H1 (cell line): Measurements from ENCODE around the gene CALM3. TPM values are rescaled to one million over a fixed set of nuclear protein-coding genes. Genes with fewer than 3 reads are reported as not detected.

Experiments used
- CTCF ChIA-PET: fragments of 300-600 bp; sonication (Branson Sonifier 250); formaldehyde crosslinking; loops from one replicate; lab custom pipeline; 2021; ENCODE audit not compliant: partially characterized antibody; lab: Charles Lee
- POLR2A ChIA-PET: fragments of 300-600 bp; sonication (Branson Sonifier 250); formaldehyde crosslinking; loops from one replicate; lab custom pipeline; 2021; ENCODE audit warnings: inconsistent platforms; ENCODE audit not compliant: partially characterized antibody; lab: Charles Lee
- DNase-seq, 2 experiments: peaks; one replicate each; pipeline versions ENCODE4 v3.0.0 to v3.0.0-alpha.2; 2010 to 2022; ENCODE audit warnings: low spot score in 2 of 2, low read depth in 1 of 2, mixed read lengths in 1 of 2
- FAIRE-seq: peaks from 2 replicates; lab custom pipeline; 2011; peaks lifted over from hg19 to GRCh38; lab: Jason Lieb, UNC
- H2AFZ ChIP-seq: 2 replicates; pipeline ENCODE4 v1.8.1; 2012; ENCODE audit warnings: low read length, inconsistent platforms
- H2AK5ac ChIP-seq: 2 replicates; pipeline ENCODE4 v1.6.1; 2013; ENCODE audit warnings: low read depth, low read length
- H2BK120ac ChIP-seq: replicated peaks from 2 replicates; pipeline ENCODE3; 2013; ENCODE audit warnings: low read depth, low read length, inconsistent platforms
- H2BK12ac ChIP-seq: 2 replicates; pipeline ENCODE4 v1.6.1; 2013; ENCODE audit warnings: low read depth, low read length
- H2BK15ac ChIP-seq: 2 replicates; pipeline ENCODE4 v1.6.1; 2013; ENCODE audit warnings: low read length
- H2BK20ac ChIP-seq: 2 replicates; pipeline ENCODE4 v1.6.1; 2013; ENCODE audit warnings: low read length
- H2BK5ac ChIP-seq: 2 replicates; pipeline ENCODE4 v1.6.1; 2013; ENCODE audit warnings: low read depth, low read length
- H3K14ac ChIP-seq: 2 replicates; pipeline ENCODE4 v1.6.1; 2013; ENCODE audit warnings: inconsistent platforms; ENCODE audit not compliant: insufficient read length
- H3K18ac ChIP-seq: 2 replicates; pipeline ENCODE4 v1.6.1; 2013; ENCODE audit warnings: low read length; ENCODE audit errors: extremely low read depth
- H3K23ac ChIP-seq: 2 replicates; pipeline ENCODE4 v1.6.1; 2013; ENCODE audit warnings: inconsistent platforms; ENCODE audit not compliant: insufficient read length
- H3K23me2 ChIP-seq: 2 replicates; pipeline ENCODE4 v1.6.1; 2013; ENCODE audit warnings: low read depth, low read length
- H3K27ac ChIP-seq: 2 replicates; pipeline ENCODE4 v1.6.1; 2011; ENCODE audit warnings: low read depth, low read length, inconsistent platforms
- H3K27me3 ChIP-seq, 4 experiments: replicated peaks in 1 of 4; 1 replicate in 1 of 4; 2 replicates in 3 of 4; pipeline versions ENCODE4 v1.6.1 to v1.8.1; 2011 to 2013; ENCODE audit warnings: low read length in 3 of 4, mild to moderate bottlenecking in 3 of 4, inconsistent platforms in 2 of 4, mixed read lengths in 2 of 4, moderate library complexity in 1 of 4; ENCODE audit not compliant: control insufficient read depth in 3 of 4, insufficient read depth in 3 of 4; ENCODE audit errors: extremely low read depth in 1 of 4
- H3K36me3 ChIP-seq, 4 experiments: 2 replicates each; pipeline versions ENCODE4 v1.6.1 to v1.8.1; 2011 to 2013; ENCODE audit warnings: mild to moderate bottlenecking in 4 of 4, low read length in 3 of 4, moderate library complexity in 2 of 4, control low read depth in 1 of 4, inconsistent platforms in 1 of 4; ENCODE audit not compliant: insufficient read depth in 4 of 4, control insufficient read depth in 2 of 4
- H3K4ac ChIP-seq: replicated peaks from 2 replicates; pipeline ENCODE3; 2013; ENCODE audit warnings: low read length, low read depth, mixed read lengths, inconsistent platforms; ENCODE audit not compliant: insufficient read length
- H3K4me1 ChIP-seq, 4 experiments: replicated peaks in 1 of 4; 1 replicate in 1 of 4; 2 replicates in 3 of 4; pipeline versions ENCODE4 v1.6.1 to v1.8.1; 2011 to 2013; ENCODE audit warnings: low read length in 3 of 4, inconsistent platforms in 2 of 4, mixed read lengths in 1 of 4; ENCODE audit not compliant: insufficient read depth in 4 of 4, control insufficient read depth in 3 of 4
- H3K4me2 ChIP-seq, 2 experiments: 2 replicates each; pipeline versions ENCODE4 v1.6.1 to v1.8.1; 2011 to 2013; ENCODE audit warnings: low read depth in 2 of 2, low read length in 2 of 2, control low read depth in 1 of 2, inconsistent platforms in 1 of 2, mild to moderate bottlenecking in 1 of 2; ENCODE audit not compliant: insufficient read depth in 1 of 2
- H3K4me3 ChIP-seq, 4 experiments: fragments of 200-600, 300-600 bp in 1 of 4; sonication (generic), shearing (Covaris generic), sonication (Bioruptor Twin) in 1 of 4; 2 replicates each; pipeline versions ENCODE4 v1.5.1 to v1.8.1; 2011 to 2016; ENCODE audit warnings: low read length in 4 of 4, low read depth in 3 of 4, control low read depth in 2 of 4, inconsistent platforms in 2 of 4, mild to moderate bottlenecking in 2 of 4, mixed read lengths in 1 of 4, moderate library complexity in 1 of 4; ENCODE audit not compliant: insufficient read depth in 2 of 4; ENCODE audit errors: extremely low read depth in 1 of 4
- H3K56ac ChIP-seq: replicated peaks from 2 replicates; pipeline ENCODE3; 2013; ENCODE audit warnings: low read depth, mild to moderate bottlenecking, mixed read lengths, low read length, inconsistent platforms; ENCODE audit not compliant: insufficient read length
- H3K79me1 ChIP-seq: 2 replicates; pipeline ENCODE4 v1.6.1; 2013; ENCODE audit warnings: low read depth, low read length, control low read depth
- H3K79me2 ChIP-seq, 2 experiments: 2 replicates each; pipeline versions ENCODE4 v1.6.1 to v1.8.1; 2012 to 2013; ENCODE audit warnings: low read length in 2 of 2, mild to moderate bottlenecking in 2 of 2, inconsistent platforms in 1 of 2; ENCODE audit not compliant: insufficient read depth in 2 of 2, control insufficient read depth in 1 of 2
- H3K9ac ChIP-seq, 4 experiments: replicated peaks in 1 of 4; 1 replicate in 1 of 4; 2 replicates in 3 of 4; pipeline versions ENCODE4 v1.6.1 to v1.8.1; 2011 to 2013; ENCODE audit warnings: low read depth in 3 of 4, low read length in 3 of 4, control low read depth in 2 of 4, mild to moderate bottlenecking in 2 of 4, moderate library complexity in 2 of 4, inconsistent platforms in 1 of 4; ENCODE audit errors: extremely low read depth in 1 of 4
- H3K9me3 ChIP-seq, 2 experiments: 2 replicates each; pipeline versions ENCODE4 v1.6.1 to v1.8.1; 2012 to 2013; ENCODE audit warnings: mild to moderate bottlenecking in 2 of 2, moderate library complexity in 2 of 2, control low read depth in 1 of 2, inconsistent platforms in 1 of 2, low read depth in 1 of 2, low read length in 1 of 2, mixed read lengths in 1 of 2; ENCODE audit not compliant: insufficient read depth in 2 of 2
- H4K20me1 ChIP-seq, 2 experiments: replicated peaks in 1 of 2; 2 replicates each; pipeline versions ENCODE3 to v1.8.1; 2011 to 2013; ENCODE audit warnings: inconsistent platforms in 2 of 2, low read length in 2 of 2, mild to moderate bottlenecking in 1 of 2; ENCODE audit not compliant: insufficient read depth in 2 of 2, control insufficient read depth in 1 of 2
- H4K5ac ChIP-seq: 2 replicates; pipeline ENCODE4 v1.6.1; 2013; ENCODE audit warnings: low read length, low read depth, mixed read lengths, inconsistent platforms; ENCODE audit not compliant: insufficient read length
- H4K8ac ChIP-seq: 2 replicates; pipeline ENCODE4 v1.8.0; 2013; ENCODE audit warnings: mild to moderate bottlenecking, moderate library complexity, low read length, inconsistent platforms; ENCODE audit not compliant: insufficient read depth; ENCODE audit errors: extremely low read depth
- H4K91ac ChIP-seq: replicated peaks from 2 replicates; pipeline ENCODE3; 2013; ENCODE audit warnings: low read length, mixed read lengths, inconsistent platforms; ENCODE audit not compliant: insufficient read length
- BACH1 ChIP-seq: IDR thresholded peaks from 2 replicates; pipeline ENCODE4 v1.6.1; 2012; ENCODE audit warnings: low read length, improper control_type of control experiment
- BCL11A ChIP-seq, 2 experiments: IDR thresholded peaks; one replicate each; pipeline ENCODE4 v1.6.1; 2011; ENCODE audit warnings: low read depth in 2 of 2, low read length in 2 of 2, mild to moderate bottlenecking in 2 of 2
- CBX8 ChIP-seq: fragments of 300-800, 300-1000 bp; sonication (generic); IDR thresholded peaks from 2 replicates; pipeline ENCODE4 v1.7.1; 2016; ENCODE audit warnings: low read depth, low read length, borderline replicate concordance
- CHD1 ChIP-seq: IDR thresholded peaks from 2 replicates; pipeline ENCODE4 v1.6.1; 2012; ENCODE audit warnings: low read depth, low read length, improper control_type of control experiment
- FOSL1 ChIP-seq: IDR thresholded peaks from 2 replicates; pipeline ENCODE4 v1.6.1; 2011; ENCODE audit warnings: mild to moderate bottlenecking, low read depth, low read length, moderate library complexity; ENCODE audit not compliant: insufficient read depth
- GTF2F1 ChIP-seq: IDR thresholded peaks from 2 replicates; pipeline ENCODE4 v1.6.1; 2012; ENCODE audit warnings: low read depth, low read length, improper control_type of control experiment, borderline replicate concordance
- KDM4A ChIP-seq: IDR thresholded peaks from one replicate; pipeline ENCODE4 v1.7.1; 2012; ENCODE audit warnings: low read depth, mild to moderate bottlenecking, moderate library complexity, low read length, inconsistent platforms; ENCODE audit not compliant: severe bottlenecking
- MAX ChIP-seq: IDR thresholded peaks from 2 replicates; pipeline ENCODE4 v1.6.1; 2012; ENCODE audit warnings: inconsistent platforms
- NANOG ChIP-seq: IDR thresholded peaks from 2 replicates; pipeline ENCODE4 v1.6.1; 2011; ENCODE audit warnings: low read length, low read depth, mild to moderate bottlenecking, inconsistent platforms; ENCODE audit not compliant: insufficient read depth, poor library complexity, severe bottlenecking
- POLR2A ChIP-seq, 2 experiments: IDR thresholded peaks; 1 replicate in 1 of 2; 2 replicates in 1 of 2; pipeline ENCODE4 v1.6.1; 2011; ENCODE audit warnings: low read depth in 2 of 2, low read length in 2 of 2, mild to moderate bottlenecking in 2 of 2; ENCODE audit errors: control extremely low read depth in 1 of 2
- POLR2AphosphoS5 ChIP-seq: IDR thresholded peaks from 2 replicates; pipeline ENCODE4 v1.6.1; 2011; ENCODE audit warnings: low read depth, low read length
- RFX5 ChIP-seq: IDR thresholded peaks from 2 replicates; pipeline ENCODE4 v1.6.1; 2011; ENCODE audit warnings: low read depth, low read length, improper control_type of control experiment, borderline replicate concordance
- RNF2 ChIP-seq: fragments of 200-900, 300-1000 bp; sonication (generic); IDR thresholded peaks from 2 replicates; pipeline ENCODE4 v1.7.1; 2016; ENCODE audit warnings: borderline replicate concordance, low read depth, mild to moderate bottlenecking, antibody characterized with exemption, low read length; ENCODE audit not compliant: poor library complexity, severe bottlenecking; ENCODE audit errors: missing control alignments
- SRF ChIP-seq: IDR thresholded peaks from 2 replicates; pipeline ENCODE4 v1.6.1; 2011; ENCODE audit warnings: mild to moderate bottlenecking, low read depth, low read length, moderate library complexity
- SUZ12 ChIP-seq: fragments of 200-600 bp; sonication (generic); IDR thresholded peaks from 2 replicates; pipeline ENCODE4 v1.6.1; 2012; ENCODE audit warnings: mild to moderate bottlenecking, inconsistent platforms, low read length, moderate library complexity, mixed read lengths
- WGBS, 2 experiments: shearing (Covaris generic) in 1 of 2; methylation state at CpG; one replicate each; pipeline versions ENCODE4 v1.1.6 to v1.1.7; 2013 to 2015; ENCODE audit warnings: low lambda C conversion rate in 2 of 2, mixed read lengths in 2 of 2, inconsistent platforms in 1 of 2, low coverage in 1 of 2, missing lambda C conversion rate in 1 of 2; ENCODE audit not compliant: insufficient replicate concordance in 2 of 2, insufficient coverage in 1 of 2, insufficient read length in 1 of 2; ENCODE audit errors: extremely low coverage in 1 of 2, missing lambda C conversion rate in 1 of 2; 5-methylcytosine and 5-hydroxymethylcytosine counted together
- polyA plus RNA-seq, 7 experiments: library from polyadenylated mRNA; depleted of rRNA in 3 of 7; stranded (reverse) in 5 of 7; unstranded in 2 of 7; fragments of >200 nt in 5 of 7; fragments of 200-250 nt in 2 of 7; gene quantifications; 1 replicate in 5 of 7; 2 replicates in 1 of 7; 4 replicates in 1 of 7; pipeline versions ENCODE4 v1.2.1 to v1.2.3, GENCODE V29; 2011 to 2013; ENCODE audit warnings: missing spikeins in 2 of 7, mixed read lengths in 2 of 7
- total RNA-seq: library from RNA; stranded (reverse); fragmentation: NEBNext Ultra II Directional; extraction: Animal tissue kit (Norgen Biotek cat#: 25700); gene quantifications from 2 replicates; pipeline ENCODE4 v1.2.1, GENCODE V29; 2021

The CALM3 gene
- total and polyA plus RNA-seq, 2 of the 8 experiments (the other 6 are each of a cell fraction or from before 2014, with no cell fraction given), result 315 to 326 TPM

- FAIRE-seq, result no peak
- TF ChIP-seq FOSL1 (no peak), CHD1 (no peak), GTF2F1 (no peak), BACH1 (no peak), SRF (no peak), POLR2AphosphoS5 (no peak), POLR2A (IDR thresholded peaks at IDR 0.05; ENCODE audit: control extremely low read depth in 1 of 2, low read depth in 2 of 2, low read length in 2 of 2) (no peak), SUZ12 (no peak), NANOG (no peak), KDM4A (no peak), CBX8 (no peak), RNF2 (no peak), BCL11A (IDR thresholded peaks at IDR 0.05; ENCODE audit: low read depth in 2 of 2, low read length in 2 of 2) (no peak), MAX (no peak), RFX5 (no peak)
These were observed 13.3 kb upstream of the CALM3 start for GRCh38 chr19:46587861-46588260.

More at GRCh38 chr19:46587861-46588260, 13.3 kb upstream of the CALM3 start:
- no peaks in the 10 kb centered on the region for H3K9me3 ChIP-seq
- no peaks in the 10 kb centered on the region for H3K4me1 ChIP-seq
- no peak overlapping the region for H4K91ac ChIP-seq
- no peak overlapping the region for H2AK5ac ChIP-seq
- no peaks in the 10 kb centered on the region for H3K36me3 ChIP-seq
- no peak overlapping the region for H3K4ac ChIP-seq
- H4K5ac ChIP-seq, result no peak overlapping the region
- no peak overlapping the region for H2BK12ac ChIP-seq
- no peak overlapping the region for H3K23ac ChIP-seq
- H3K27me3 ChIP-seq, result no peaks in the 10 kb centered on the region
- no peak overlapping the region for H3K56ac ChIP-seq
- H2AFZ ChIP-seq, result no peak overlapping the region
- WGBS, 2 experiments, result 76% methylated on average over 3 of the region's 3 CpGs; no CpG with 5 or more reads in 1 of the 2 experiments
- H3K9ac ChIP-seq, result no peak overlapping the region
- no peak overlapping the region for H2BK5ac ChIP-seq
- no peak overlapping the region for H2BK15ac ChIP-seq
- H3K4me2 ChIP-seq, result no peak overlapping the region
- H3K18ac ChIP-seq, result no peak overlapping the region
- H3K79me2 ChIP-seq, result no peaks in the 10 kb centered on the region
- no peak overlapping the region for H2BK120ac ChIP-seq
- no peaks in the 10 kb centered on the region for H3K23me2 ChIP-seq
- POLR2A ChIA-PET, result no interaction called here
- H4K8ac ChIP-seq, result no peak overlapping the region
- no peak overlapping the region for H3K14ac ChIP-seq
- H3K79me1 ChIP-seq, result no peaks in the 10 kb centered on the region
- no peaks in the 10 kb centered on the region for H4K20me1 ChIP-seq
- CTCF ChIA-PET, result interaction anchor here (0.8 kb wide), 1 partner anchor 16 kb away, joined by 3 read pairs; no protein-coding TSS in a partner anchor
- no peak overlapping the region for H3K27ac ChIP-seq
- H3K4me3 ChIP-seq, result no peak overlapping the region
- no peak for DNase-seq
- H2BK20ac ChIP-seq, result no peak overlapping the region
